Liver (tissue), 9 donors: Measurements from ENCODE around the gene TMEM63C. TPM values are rescaled to one million over a fixed set of nuclear protein-coding genes. Genes with fewer than 3 reads are reported as not detected.

Experiments used
- DNase-seq: peaks from one replicate; pipeline ENCODE4 v3.0.0-alpha.2; 2017; ENCODE audit warnings: low spot score
- H3K27ac ChIP-seq, 2 donors: one replicate each; pipeline ENCODE4 v1.7.0; 2013; ENCODE audit warnings: inconsistent platforms in 2 of 2, low read length in 2 of 2, control low read depth in 1 of 2, low read depth in 1 of 2, mild to moderate bottlenecking in 1 of 2
- H3K27me3 ChIP-seq, 4 donors: one replicate each; pipeline versions ENCODE4 v1.6.1 to v1.7.0; 2013; ENCODE audit warnings: low read length in 3 of 4, inconsistent platforms in 1 of 4, mild to moderate bottlenecking in 1 of 4, moderate library complexity in 1 of 4; ENCODE audit not compliant: control insufficient read depth in 4 of 4, insufficient read depth in 4 of 4
- H3K36me3 ChIP-seq, 4 donors: one replicate each; pipeline versions ENCODE4 v1.6.1 to v1.7.0; 2013; ENCODE audit warnings: low read length in 3 of 4, mild to moderate bottlenecking in 3 of 4, low read depth in 1 of 4, moderate library complexity in 1 of 4; ENCODE audit not compliant: control insufficient read depth in 4 of 4, insufficient read depth in 3 of 4
- H3K4me1 ChIP-seq, 4 donors: one replicate each; pipeline versions ENCODE4 v1.6.1 to v1.7.0; 2013; ENCODE audit warnings: low read length in 3 of 4, mild to moderate bottlenecking in 3 of 4, moderate library complexity in 1 of 4; ENCODE audit not compliant: control insufficient read depth in 4 of 4, insufficient read depth in 4 of 4
- H3K4me3 ChIP-seq, 3 donors: one replicate each; pipeline versions ENCODE4 v1.6.1 to v1.7.0; 2013; ENCODE audit warnings: low read length in 3 of 3, control low read depth in 1 of 3, low read depth in 1 of 3, mild to moderate bottlenecking in 1 of 3
- H3K9ac ChIP-seq, 2 donors: one replicate each; pipeline ENCODE4 v1.7.0; 2013; ENCODE audit warnings: low read length in 2 of 2, mild to moderate bottlenecking in 2 of 2, moderate library complexity in 2 of 2, control low read depth in 1 of 2, low read depth in 1 of 2
- H3K9me3 ChIP-seq, 4 donors: one replicate each; pipeline versions ENCODE4 v1.6.1 to v1.7.0; 2013; ENCODE audit warnings: low read length in 3 of 4; ENCODE audit not compliant: control insufficient read depth in 4 of 4
- ATF3 ChIP-seq: IDR thresholded peaks from 2 replicates; pipeline ENCODE4 v1.6.1; 2016; ENCODE audit warnings: antibody characterized with exemption
- CTCF ChIP-seq: fragments of 150-350 bp; IDR thresholded peaks from 2 replicates; pipeline ENCODE4 v1.5.1; 2017; ENCODE audit warnings: improper control_type of control experiment, low read depth, low read length; ENCODE audit not compliant: missing input control
- EGR1 ChIP-seq, 2 donors: IDR thresholded peaks; 2 replicates each; pipeline ENCODE4 v1.6.1; 2016 to 2018; ENCODE audit warnings: antibody characterized with exemption in 2 of 2, low read depth in 2 of 2
- FOXA1 ChIP-seq: IDR thresholded peaks from 2 replicates; pipeline ENCODE4 v1.6.1; 2016; ENCODE audit warnings: antibody characterized with exemption
- FOXA2 ChIP-seq: IDR thresholded peaks from 2 replicates; pipeline ENCODE4 v1.6.1; 2016; ENCODE audit warnings: antibody characterized with exemption
- GABPA ChIP-seq, 2 donors: IDR thresholded peaks in 1 of 2; conservative IDR thresholded peaks in 1 of 2; 2 replicates each; pipeline ENCODE4 v1.6.1; 2016; ENCODE audit warnings: antibody characterized with exemption in 2 of 2, mild to moderate bottlenecking in 1 of 2, moderate library complexity in 1 of 2
- HNF4A ChIP-seq, 2 donors: conservative IDR thresholded peaks; 2 replicates each; pipeline ENCODE4 v1.6.1; 2016; ENCODE audit warnings: antibody characterized with exemption in 2 of 2, mild to moderate bottlenecking in 2 of 2
- HNF4G ChIP-seq: IDR thresholded peaks from 2 replicates; pipeline ENCODE4 v1.6.1; 2016; ENCODE audit warnings: antibody characterized with exemption
- JUND ChIP-seq, 2 donors: IDR thresholded peaks; 2 replicates each; pipeline ENCODE4 v1.6.1; 2016; ENCODE audit warnings: antibody characterized with exemption in 2 of 2
- MAX ChIP-seq: IDR thresholded peaks from 2 replicates; pipeline ENCODE4 v1.6.1; 2016; ENCODE audit warnings: antibody characterized with exemption
- NR2F2 ChIP-seq: IDR thresholded peaks from 2 replicates; pipeline ENCODE4 v1.6.1; 2016; ENCODE audit warnings: antibody characterized with exemption
- RAD21 ChIP-seq, 2 donors: IDR thresholded peaks; 2 replicates each; pipeline ENCODE4 v1.6.1; 2016; ENCODE audit warnings: antibody characterized with exemption in 2 of 2, mild to moderate bottlenecking in 2 of 2
- REST ChIP-seq: IDR thresholded peaks from 2 replicates; pipeline ENCODE4 v1.6.1; 2016; ENCODE audit warnings: antibody characterized with exemption, mild to moderate bottlenecking
- RXRA ChIP-seq, 2 donors: IDR thresholded peaks; 2 replicates each; pipeline ENCODE4 v1.6.1; 2017 to 2018; ENCODE audit warnings: antibody characterized with exemption in 2 of 2, mild to moderate bottlenecking in 1 of 2
- SP1 ChIP-seq: IDR thresholded peaks from 2 replicates; pipeline ENCODE4 v1.6.1; 2018; ENCODE audit warnings: antibody characterized with exemption, mild to moderate bottlenecking
- TAF1 ChIP-seq: conservative IDR thresholded peaks from 2 replicates; pipeline ENCODE4 v1.6.1; 2016; ENCODE audit warnings: antibody characterized with exemption, mild to moderate bottlenecking
- ZBTB33 ChIP-seq: IDR thresholded peaks from 2 replicates; pipeline ENCODE4 v1.6.1; 2016; ENCODE audit warnings: antibody characterized with exemption
- WGBS: extraction: QIAGEN DNeasy Blood & Tissue Kit; methylation state at CpG from one replicate; pipeline ENCODE4 v1.1.7; 2013; 5-methylcytosine and 5-hydroxymethylcytosine counted together
- polyA plus RNA-seq, 2 donors: library from polyadenylated mRNA; stranded (reverse) in 1 of 2; unstranded in 1 of 2; fragments of 200-250 nt in 1 of 2; fragments of >200 nt in 1 of 2; fragmentation: Nextera tagmentation in 1 of 2; extraction: Ambion mirVana in 1 of 2; gene quantifications; one replicate each; pipeline versions ENCODE4 v1.2.1 to v1.2.3, GENCODE V29; 2013 to 2015
- total RNA-seq, 2 donors: library from RNA; depleted of rRNA; stranded (reverse); fragments of >200 nt; gene quantifications; one replicate each; pipeline ENCODE4 v1.2.3, GENCODE V29; 2014
- donor health status: healthy.
- donor health status: healthy.
- donor health status: healthy.
- donor health status: healthy.
- donor health status: healthy.

Gene TMEM63C
- total and polyA plus RNA-seq, 4 donors, result 0.13 to 1.6 (median 0.25) TPM; not detected in 1

- H3K9me3 ChIP-seq, result no peaks in the 10 kb centered on the region
- no peak overlapping the region for H3K27ac ChIP-seq
- H3K36me3 ChIP-seq, result peaks cover 5 to 23% (median 8%) of the 10 kb centered on the region in 4 donors
- no peaks in the 10 kb centered on the region for H3K27me3 ChIP-seq
- H3K4me1 ChIP-seq, result peaks cover 0 to 2% (median 0%) of the 10 kb centered on the region in 4 donors
- DNase-seq, result no peak
- H3K4me3 ChIP-seq, result no peak overlapping the region
- H3K9ac ChIP-seq, result no peak overlapping the region
- TF ChIP-seq REST (no peak), NR2F2 (no peak), FOXA1 (no peak), GABPA (IDR thresholded peaks at IDR 0.05 in 1 of 2, conservative IDR thresholded peaks at IDR 0.05 in 1 of 2) (no peak), FOXA2 (no peak), JUND (IDR thresholded peaks at IDR 0.05) (no peak), MAX (no peak)
- 92% methylated on average over 13 of the region's 13 CpGs for WGBS
Observed at GRCh38 chr14:77296155-77296554, 114.6 kb downstream of the TMEM63C start.

GRCh38 chr14:77296906-77297305, 115.3 kb downstream of the TMEM63C start:
- Histone ChIP-seq H3K27me3 (no peaks in the 10 kb centered on the region), H3K9ac (no peak overlapping the region), H3K27ac (no peak overlapping the region), H3K4me1 (peaks cover 0 to 6% (median 0%) of the 10 kb centered on the region in 4 donors), H3K36me3 (peaks cover 5 to 23% (median 8%) of the 10 kb centered on the region in 4 donors), H3K4me3 (no peak overlapping the region), H3K9me3 (no peaks in the 10 kb centered on the region)
- WGBS, result 96% methylated on average over 8 of the region's 8 CpGs
- DNase-seq, result no peak
- TF ChIP-seq REST (no peak), TAF1 (no peak), HNF4G (no peak), HNF4A (conservative IDR thresholded peaks at IDR 0.05) (no peak), SP1 (no peak), FOXA2 (no peak), ATF3 (no peak), ZBTB33 (no peak), FOXA1 (no peak), RXRA (IDR thresholded peaks at IDR 0.05) (no peak), RAD21 (IDR thresholded peaks at IDR 0.05) (no peak), NR2F2 (no peak), JUND (IDR thresholded peaks at IDR 0.05) (no peak), GABPA (IDR thresholded peaks at IDR 0.05 in 1 of 2, conservative IDR thresholded peaks at IDR 0.05 in 1 of 2) (no peak), EGR1 (IDR thresholded peaks at IDR 0.05; ENCODE audit: low read depth in 2 of 2) (no peak), CTCF (no peak)
